ENCODE measurements around the gene PDE3B.

GRCh38 chr11:14741195-14741594 lies 97.6 kb downstream of the PDE3B start:
- no peak for TF ChIP-seq CTCF (IDR thresholded peaks at IDR 0.05)
- no peak for TF ChIP-seq EZH2phosphoT487 (IDR thresholded peaks at IDR 0.05; ENCODE audit: borderline replicate concordance, low read depth)

All from SK-N-SH (cell line).